HepG2 (cell line): Measurements from ENCODE around the gene ENPP1. TPM values are rescaled to one million over a fixed set of nuclear protein-coding genes. Genes with fewer than 3 reads are reported as not detected.

Source experiments
- BRD4 ChIP-seq: sonication (generic); formaldehyde crosslinking; IDR thresholded peaks from 2 replicates; pipeline ENCODE4 v1.4.0; 2020; ENCODE audit warnings: missing genetic modification reagents
- CREM ChIP-seq, 2 experiments: sonication (generic) in 1 of 2; formaldehyde crosslinking in 1 of 2; IDR thresholded peaks; 2 replicates each; pipeline versions ENCODE4 v1.4.0 to v1.6.1; 2016 to 2020; ENCODE audit warnings: antibody characterized with exemption in 1 of 2, mild to moderate bottlenecking in 1 of 2, missing genetic modification reagents in 1 of 2
- GABPA ChIP-seq, 2 experiments: IDR thresholded peaks; 2 replicates each; pipeline ENCODE4 v1.6.1; 2011 to 2016; ENCODE audit warnings: low read depth in 2 of 2, low read length in 1 of 2, missing biosample characterization in 1 of 2, missing genetic modification characterization in 1 of 2
- HDAC1 ChIP-seq: sonication (generic); formaldehyde crosslinking; IDR thresholded peaks from 2 replicates; pipeline ENCODE4 v1.5.1; 2020; ENCODE audit warnings: mild to moderate bottlenecking, missing genetic modification reagents
- HMG20A ChIP-seq: IDR thresholded peaks from 2 replicates; pipeline ENCODE4 v1.6.1; 2016; ENCODE audit warnings: borderline replicate concordance
- HOXA3 ChIP-seq: sonication (generic); formaldehyde crosslinking; IDR thresholded peaks from 2 replicates; pipeline ENCODE4 v1.5.0; 2020; ENCODE audit warnings: missing genetic modification reagents
- MEIS2 ChIP-seq: sonication (generic); formaldehyde crosslinking; IDR thresholded peaks from 2 replicates; pipeline ENCODE4 v1.9.0; 2021; ENCODE audit warnings: mild to moderate bottlenecking, missing genetic modification reagents
- MIER2 ChIP-seq: IDR thresholded peaks from 2 replicates; pipeline ENCODE4 v1.6.1; 2016; ENCODE audit warnings: missing biosample characterization, missing genetic modification reagents
- NCOA2 ChIP-seq: sonication (generic); formaldehyde crosslinking; IDR thresholded peaks from 2 replicates; pipeline ENCODE4 v1.8.0; 2022; ENCODE audit warnings: inconsistent platforms
- PAXIP1 ChIP-seq: sonication (generic); formaldehyde crosslinking; conservative IDR thresholded peaks from 2 replicates; pipeline ENCODE4 v1.4.0; 2020; ENCODE audit warnings: mild to moderate bottlenecking, missing genetic modification reagents, moderate library complexity
- PCBP1 ChIP-seq: fragments of 200-400 bp; formaldehyde crosslinking; IDR thresholded peaks from 2 replicates; pipeline ENCODE4 v1.6.1; 2017; ENCODE audit warnings: mild to moderate bottlenecking, low read depth, low read length, borderline replicate concordance
- RAD51 ChIP-seq: fragments of 450-650 bp; IDR thresholded peaks from 2 replicates; pipeline ENCODE4 v1.6.1; 2016; ENCODE audit warnings: borderline replicate concordance
- RCOR2 ChIP-seq: IDR thresholded peaks from 2 replicates; pipeline ENCODE4 v1.6.1; 2016; ENCODE audit warnings: missing biosample characterization, missing genetic modification reagents
- SIX1 ChIP-seq: sonication (generic); formaldehyde crosslinking; IDR thresholded peaks from 2 replicates; pipeline ENCODE4 v1.4.0; 2020; ENCODE audit warnings: missing genetic modification reagents, borderline replicate concordance
- SOX13 ChIP-seq, 3 experiments: fragments of 450-650 bp in 1 of 3; sonication (generic) in 1 of 3; formaldehyde crosslinking in 1 of 3; IDR thresholded peaks in 2 of 3; conservative IDR thresholded peaks in 1 of 3; 2 replicates each; pipeline versions ENCODE4 v1.5.0 to v1.6.1; 2016 to 2020; ENCODE audit warnings: antibody characterized with exemption in 1 of 3, mild to moderate bottlenecking in 1 of 3, missing compliant biosample characterization in 1 of 3, missing genetic modification reagents in 1 of 3, moderate library complexity in 1 of 3
- SPEN ChIP-seq: sonication (generic); formaldehyde crosslinking; IDR thresholded peaks from 2 replicates; pipeline ENCODE4 v1.5.1; 2020; ENCODE audit warnings: low read depth, mild to moderate bottlenecking, missing genetic modification reagents
- SYNCRIP ChIP-seq: fragments of 200-400 bp; formaldehyde crosslinking; IDR thresholded peaks from 2 replicates; pipeline ENCODE4 v1.6.1; 2018; ENCODE audit warnings: mild to moderate bottlenecking, low read depth, low read length; ENCODE audit not compliant: insufficient read depth
- TARDBP ChIP-seq: sonication (generic); formaldehyde crosslinking; IDR thresholded peaks from 2 replicates; pipeline ENCODE4 v1.8.0; 2022; ENCODE audit warnings: mild to moderate bottlenecking, missing genetic modification reagents
- TRIM24 ChIP-seq: sonication (generic); formaldehyde crosslinking; IDR thresholded peaks from 2 replicates; pipeline ENCODE4 v1.8.0; 2022; ENCODE audit warnings: mild to moderate bottlenecking, missing genetic modification reagents
- YEATS2 ChIP-seq: sonication (generic); formaldehyde crosslinking; IDR thresholded peaks from 2 replicates; pipeline ENCODE4 v1.4.0; 2020; ENCODE audit warnings: missing genetic modification reagents, borderline replicate concordance
- ZMYM4 ChIP-seq: sonication (generic); formaldehyde crosslinking; IDR thresholded peaks from 2 replicates; pipeline ENCODE4 v1.8.1; 2023; ENCODE audit warnings: mild to moderate bottlenecking, missing genetic modification reagents
- ZNF256 ChIP-seq: sonication (generic); formaldehyde crosslinking; conservative IDR thresholded peaks from 2 replicates; pipeline ENCODE4 v1.4.0; 2020; ENCODE audit warnings: missing genetic modification reagents
- ZNF264 ChIP-seq: sonication (generic); formaldehyde crosslinking; IDR thresholded peaks from 2 replicates; pipeline ENCODE4 v1.4.0; 2020; ENCODE audit warnings: missing genetic modification reagents
- ZNF501 ChIP-seq: sonication (generic); formaldehyde crosslinking; IDR thresholded peaks from 2 replicates; pipeline ENCODE4 v1.5.1; 2020; ENCODE audit warnings: mild to moderate bottlenecking, moderate library complexity, missing genetic modification reagents
- ZNF556 ChIP-seq: sonication (generic); formaldehyde crosslinking; IDR thresholded peaks from 2 replicates; pipeline ENCODE4 v1.4.0; 2020; ENCODE audit warnings: mild to moderate bottlenecking, missing genetic modification reagents, borderline replicate concordance
- ZNF629 ChIP-seq: sonication (generic); formaldehyde crosslinking; conservative IDR thresholded peaks from 2 replicates; pipeline ENCODE4 v1.5.0; 2020; ENCODE audit warnings: missing genetic modification reagents
- ZNF660 ChIP-seq: sonication (generic); formaldehyde crosslinking; IDR thresholded peaks from 2 replicates; pipeline ENCODE4 v1.5.1; 2020; ENCODE audit warnings: mild to moderate bottlenecking, low read depth, missing genetic modification reagents, borderline replicate concordance
- polyA plus RNA-seq, 8 experiments: library from polyadenylated mRNA; depleted of rRNA in 3 of 8; stranded (reverse) in 7 of 8; unstranded in 1 of 8; fragments of >200 nt; fragmentation: Illumina TruSeq in 4 of 8; extraction: Trizol in 4 of 8; gene quantifications; 2 replicates each; pipeline versions ENCODE4 v1.2.1 to v1.2.3, GENCODE V29; 2011 to 2016; ENCODE audit warnings: low read depth in 4 of 8, missing spikeins in 1 of 8, mixed read lengths in 1 of 8; ENCODE audit not compliant: insufficient read depth in 1 of 8
- total RNA-seq, 5 experiments: library from RNA; depleted of rRNA; stranded (reverse); fragments of >200 nt; fragmentation: Illumina TruSeq; extraction: Trizol; gene quantifications; 2 replicates each; pipeline ENCODE4 v1.2.3, GENCODE V29; 2016; ENCODE audit warnings: low read depth in 1 of 5

ENPP1 gene
- total and polyA plus RNA-seq, 2 of the 13 experiments (the other 11 are each of a cell fraction or from before 2014, with no cell fraction given) = 56.5 to 160 TPM

GRCh38 chr6:131769385-131770141, 38.3 kb upstream of the ENPP1 start (continued):
- peak; percentile 96 for TF ChIP-seq PAXIP1 (CRISPR knock-in tag)
- TF ChIP-seq PCBP1 = no peak
- peak; percentile 65; the same call in 1 of the 2 replicates for TF ChIP-seq CREM (IDR thresholded peaks at IDR 0.05)
- no peak for TF ChIP-seq CREM (CRISPR knock-in tag; IDR thresholded peaks at IDR 0.05)
- peak; percentile 52; the same call in 1 of the 2 replicates for TF ChIP-seq ZNF556 (CRISPR knock-in tag)
- TF ChIP-seq ZNF629 (CRISPR knock-in tag) = 0 out of 2 replicates have a peak, but pooled peaks have one; percentile 26
- peak; percentile 54; the same call in 1 of the 2 replicates for TF ChIP-seq TARDBP (CRISPR knock-in tag)
- peak; percentile 96 for TF ChIP-seq RCOR2
- 0 out of 2 replicates have a peak, but pooled peaks have one; percentile 21 for TF ChIP-seq ZMYM4
- TF ChIP-seq ZNF660 (CRISPR knock-in tag) = no peak
- TF ChIP-seq YEATS2 (CRISPR knock-in tag) = peak; percentile 42; the same call in 1 of the 2 replicates
- TF ChIP-seq NCOA2 (CRISPR knock-in tag) = peak; percentile 85
- peak; percentile 15; the same call in 1 of the 2 replicates for TF ChIP-seq MEIS2 (CRISPR knock-in tag)
- TF ChIP-seq HMG20A (CRISPR knock-in tag) = peak; percentile 91
- TF ChIP-seq MIER2 = no peak
- 0 out of 2 replicates have a peak, but pooled peaks have one; percentile 33 for TF ChIP-seq ZNF501 (CRISPR knock-in tag)
- 0 out of 2 replicates have a peak, but pooled peaks have one; percentile 64 for TF ChIP-seq BRD4 (CRISPR knock-in tag)
- no peak for TF ChIP-seq GABPA (IDR thresholded peaks at IDR 0.05; ENCODE audit: low read depth, low read length)
- TF ChIP-seq GABPA (CRISPR knock-in tag; IDR thresholded peaks at IDR 0.05; ENCODE audit: low read depth) = no peak
- no peak for TF ChIP-seq SPEN (CRISPR knock-in tag)
- TF ChIP-seq HOXA3 (CRISPR knock-in tag) = peak; percentile 53; the same call in 1 of the 2 replicates
- no peak for TF ChIP-seq TRIM24
- TF ChIP-seq ZNF256 (CRISPR knock-in tag) = no peak
- no peak for TF ChIP-seq SYNCRIP
- TF ChIP-seq SOX13 (IDR thresholded peaks at IDR 0.05) = peak; percentile 22; the same call in 1 of the 2 replicates
- peak in 1 of 2 experiments; percentile 86; a peak in 2 of 4 replicates for TF ChIP-seq SOX13 (CRISPR knock-in tag; conservative IDR thresholded peaks at IDR 0.05 in 1 of 2, IDR thresholded peaks at IDR 0.05 in 1 of 2)
- no peak for TF ChIP-seq RAD51
- TF ChIP-seq SIX1 (CRISPR knock-in tag) = peak; percentile 39; the same call in 1 of the 2 replicates
- TF ChIP-seq HDAC1 (CRISPR knock-in tag) = peak; percentile 75
- TF ChIP-seq ZNF264 (CRISPR knock-in tag) = peak; percentile 67; the same call in 1 of the 2 replicates
